Sigmoid colon (tissue), 7 donors: Measurements from ENCODE around the gene CHRNA10. TPM values are rescaled to one million over a fixed set of nuclear protein-coding genes. Genes with fewer than 3 reads are reported as not detected.

Experiments
- DNase-seq: peaks from one replicate; pipeline ENCODE4 v3.0.0-alpha.2; 2019
- H3K27ac ChIP-seq, 4 donors: fragments of 200-600 bp; sonication (generic); one replicate each; pipeline ENCODE4 v1.5.1; 2016 to 2019; ENCODE audit warnings: mild to moderate bottlenecking in 1 of 4
- H3K27me3 ChIP-seq, 3 donors: fragments of 200-600 bp; sonication (generic); one replicate each; pipeline ENCODE4 v1.5.1; 2019; ENCODE audit warnings: mild to moderate bottlenecking in 1 of 3
- H3K36me3 ChIP-seq, 4 donors: fragments of 200-600 bp; sonication (generic); one replicate each; pipeline ENCODE4 v1.5.1; 2016 to 2019
- H3K4me1 ChIP-seq, 4 donors: fragments of 200-600 bp; sonication (generic); one replicate each; pipeline ENCODE4 v1.5.1; 2017 to 2019
- H3K4me3 ChIP-seq, 4 donors: fragments of 200-600 bp; sonication (generic); one replicate each; pipeline ENCODE4 v1.5.1; 2017 to 2019; ENCODE audit warnings: mild to moderate bottlenecking in 2 of 4, moderate library complexity in 1 of 4
- H3K9me3 ChIP-seq, 4 donors: fragments of 200-600 bp in 3 of 4; sonication (generic) in 3 of 4; one replicate each; pipeline versions ENCODE4 v1.5.1 to v1.6.1; 2013 to 2019
- EP300 ChIP-seq, 4 donors: sonication (generic); formaldehyde crosslinking; IDR thresholded peaks; one replicate each; pipeline ENCODE4 v1.6.1; 2017; ENCODE audit warnings: antibody characterized with exemption in 4 of 4
- POLR2A ChIP-seq, 2 donors: fragments of 450-650 bp; IDR thresholded peaks; one replicate each; pipeline ENCODE4 v1.6.1; 2016; ENCODE audit warnings: antibody characterized with exemption in 2 of 2, mild to moderate bottlenecking in 2 of 2, moderate library complexity in 2 of 2
- POLR2AphosphoS5 ChIP-seq, 4 donors: sonication (generic); formaldehyde crosslinking; IDR thresholded peaks; one replicate each; pipeline ENCODE4 v1.6.1; 2017; ENCODE audit warnings: antibody characterized with exemption in 4 of 4
- WGBS, 2 donors: extraction: QIAGEN DNeasy Blood & Tissue Kit; methylation state at CpG; one replicate each; pipeline ENCODE4 v1.1.7; 2013; 5-methylcytosine and 5-hydroxymethylcytosine counted together
- intact Hi-C: fragments of 100-400 bp; cut with DNase I; formaldehyde crosslinking; loops from one replicate; pipeline ENCODE4 v1.15.1; 2023
- polyA plus RNA-seq, 3 donors: library from polyadenylated mRNA; stranded (reverse); fragments of 200-250 nt; gene quantifications; one replicate each; pipeline ENCODE4 v1.2.3, GENCODE V29; 2013
- total RNA-seq, 4 donors: library from RNA; depleted of rRNA; stranded (reverse); fragments of >200 nt; gene quantifications; one replicate each; pipeline ENCODE4 v1.1.0, GENCODE V29; 2016
- TF ChIP-seq, protein P1 (sequence below), 4 experiments: fragments of 450-650 bp in 3 of 4; fragments of 200-600 bp in 1 of 4; IDR thresholded peaks; one replicate each; pipeline ENCODE4 v1.5.1; 2016 to 2019; ENCODE audit warnings: antibody characterized with exemption in 4 of 4, mild to moderate bottlenecking in 3 of 4, moderate library complexity in 2 of 4
- donor health status: healthy with polysubstance abuse.
- donor health status: Bipolar disorder and iron deficiency.
- donor health status: healthy.

CHRNA10 gene
- total and polyA plus RNA-seq, 7 donors, result 0.33 to 1.8 (median 0.64) TPM; not detected in 1

GRCh38 chr11:3707176-3707575 lies 36.0 kb upstream of the CHRNA10 start:
- no peak for TF ChIP-seq POLR2A (IDR thresholded peaks at IDR 0.05)
- no peak for TF ChIP-seq EP300 (IDR thresholded peaks at IDR 0.05)
- TF ChIP-seq POLR2AphosphoS5 (IDR thresholded peaks at IDR 0.05), result no peak
- TF ChIP-seq, protein P1, sequence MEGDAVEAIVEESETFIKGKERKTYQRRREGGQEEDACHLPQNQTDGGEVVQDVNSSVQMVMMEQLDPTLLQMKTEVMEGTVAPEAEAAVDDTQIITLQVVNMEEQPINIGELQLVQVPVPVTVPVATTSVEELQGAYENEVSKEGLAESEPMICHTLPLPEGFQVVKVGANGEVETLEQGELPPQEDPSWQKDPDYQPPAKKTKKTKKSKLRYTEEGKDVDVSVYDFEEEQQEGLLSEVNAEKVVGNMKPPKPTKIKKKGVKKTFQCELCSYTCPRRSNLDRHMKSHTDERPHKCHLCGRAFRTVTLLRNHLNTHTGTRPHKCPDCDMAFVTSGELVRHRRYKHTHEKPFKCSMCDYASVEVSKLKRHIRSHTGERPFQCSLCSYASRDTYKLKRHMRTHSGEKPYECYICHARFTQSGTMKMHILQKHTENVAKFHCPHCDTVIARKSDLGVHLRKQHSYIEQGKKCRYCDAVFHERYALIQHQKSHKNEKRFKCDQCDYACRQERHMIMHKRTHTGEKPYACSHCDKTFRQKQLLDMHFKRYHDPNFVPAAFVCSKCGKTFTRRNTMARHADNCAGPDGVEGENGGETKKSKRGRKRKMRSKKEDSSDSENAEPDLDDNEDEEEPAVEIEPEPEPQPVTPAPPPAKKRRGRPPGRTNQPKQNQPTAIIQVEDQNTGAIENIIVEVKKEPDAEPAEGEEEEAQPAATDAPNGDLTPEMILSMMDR (IDR thresholded peaks at IDR 0.05), result no peak
- Histone ChIP-seq H3K4me1 (no peaks in the 10 kb centered on the region), H3K36me3 (peaks cover 5 to 83% (median 25%) of the 10 kb centered on the region in 4 donors), H3K9me3 (no peaks in the 10 kb centered on the region), H3K27ac (no peak overlapping the region), H3K4me3 (no peak overlapping the region), H3K27me3 (no peaks in the 10 kb centered on the region)
- intact Hi-C loops, result no loop called here
- WGBS, 2 donors, result 94 to 96% methylated on average over 2 of the region's 2 CpGs
- DNase-seq, result no peak

GRCh38 chr11:3703383-3703782 lies 32.2 kb upstream of the CHRNA10 start:
- H3K4me3 ChIP-seq, result no peak overlapping the region
- no peak for DNase-seq
- peaks cover 10 to 93% (median 38%) of the 10 kb centered on the region in 4 donors for H3K36me3 ChIP-seq
- H3K27ac ChIP-seq, result no peak overlapping the region
- 72 to 89% methylated on average over 3 of the region's 3 CpGs for WGBS, 2 donors
- no peaks in the 10 kb centered on the region for H3K4me1 ChIP-seq
- no peaks in the 10 kb centered on the region for H3K27me3 ChIP-seq
- TF ChIP-seq POLR2A (IDR thresholded peaks at IDR 0.05) (no peak), EP300 (IDR thresholded peaks at IDR 0.05) (no peak), POLR2AphosphoS5 (IDR thresholded peaks at IDR 0.05) (no peak)
- TF ChIP-seq, protein P1 (IDR thresholded peaks at IDR 0.05), result no peak
- no peaks in the 10 kb centered on the region for H3K9me3 ChIP-seq
- intact Hi-C loops, result no loop called here

GRCh38 chr11:3700910-3701309 lies 29.7 kb upstream of the CHRNA10 start:
- 90 to 93% methylated on average over 2 of the region's 2 CpGs for WGBS, 2 donors
- Histone ChIP-seq H3K9me3 (no peaks in the 10 kb centered on the region), H3K27me3 (no peaks in the 10 kb centered on the region), H3K36me3 (peaks cover 20 to 98% (median 48%) of the 10 kb centered on the region in 4 donors), H3K4me3 (no peak overlapping the region), H3K27ac (no peak overlapping the region), H3K4me1 (no peaks in the 10 kb centered on the region)
- intact Hi-C loops, result no loop called here
- no peak for TF ChIP-seq POLR2AphosphoS5 (IDR thresholded peaks at IDR 0.05)
- no peak for TF ChIP-seq EP300 (IDR thresholded peaks at IDR 0.05)
- TF ChIP-seq POLR2A (IDR thresholded peaks at IDR 0.05), result no peak
- TF ChIP-seq, protein P1 (IDR thresholded peaks at IDR 0.05), result no peak
- DNase-seq, result no peak

GRCh38 chr11:3700410-3700809 lies 29.2 kb upstream of the CHRNA10 start:
- WGBS, 2 donors, result 95 to 98% methylated on average over 2 of the region's 2 CpGs
- peaks cover 20 to 98% (median 49%) of the 10 kb centered on the region in 4 donors for H3K36me3 ChIP-seq
- no peak overlapping the region for H3K4me3 ChIP-seq
- no peaks in the 10 kb centered on the region for H3K27me3 ChIP-seq
- no peak overlapping the region for H3K27ac ChIP-seq
- no peak for TF ChIP-seq POLR2AphosphoS5 (IDR thresholded peaks at IDR 0.05)
- TF ChIP-seq, protein P1 (IDR thresholded peaks at IDR 0.05), result no peak
- intact Hi-C loops, result no loop called here
- no peaks in the 10 kb centered on the region for H3K9me3 ChIP-seq
- DNase-seq, result no peak
- no peaks in the 10 kb centered on the region for H3K4me1 ChIP-seq

DNA sequence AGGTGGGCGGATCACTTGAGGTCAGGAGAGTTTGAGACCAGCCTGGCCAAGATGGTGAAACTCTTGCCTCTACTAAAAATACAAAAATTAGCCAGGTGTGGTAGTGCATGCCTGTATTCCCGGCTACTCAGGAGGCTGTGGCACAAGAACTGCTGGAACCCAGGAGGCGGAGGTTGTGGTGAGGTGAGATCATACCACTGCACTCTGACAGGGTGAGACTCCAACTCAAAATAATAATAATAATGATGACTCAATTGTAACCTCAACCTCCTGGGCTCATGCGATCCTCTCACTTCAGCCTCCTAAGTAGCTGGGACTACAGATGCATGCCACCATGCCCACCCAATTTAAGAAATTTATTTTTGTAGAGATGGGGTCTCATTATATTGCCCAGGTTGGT lies 15.6 kb upstream of the CHRNA10 start:
- 74 to 97% methylated on average over 4 of the region's 4 CpGs for WGBS, 2 donors
- H3K36me3 ChIP-seq, result peaks cover 10 to 98% (median 56%) of the 10 kb centered on the region in 4 donors
- intact Hi-C loops, result no loop called here
- H3K9me3 ChIP-seq, result no peaks in the 10 kb centered on the region
- H3K4me1 ChIP-seq, result no peaks in the 10 kb centered on the region
- H3K27me3 ChIP-seq, result no peaks in the 10 kb centered on the region
- H3K4me3 ChIP-seq, result no peak overlapping the region
- no peak overlapping the region for H3K27ac ChIP-seq
- TF ChIP-seq EP300 (IDR thresholded peaks at IDR 0.05), result no peak
- TF ChIP-seq POLR2A (IDR thresholded peaks at IDR 0.05), result no peak
- no peak for TF ChIP-seq POLR2AphosphoS5 (IDR thresholded peaks at IDR 0.05)
- TF ChIP-seq, protein P1 (IDR thresholded peaks at IDR 0.05), result no peak
- no peak for DNase-seq
